Measurements from ENCODE around the gene TRIM68. TPM values are rescaled to one million over a fixed set of nuclear protein-coding genes. Genes with fewer than 3 reads are reported as not detected.
A peak's percentile ranks its signal among the peaks of the same experiment; 100 is the strongest.

TRIM68 gene
- total RNA-seq, 1 donor = 17.7 TPM

DNA sequence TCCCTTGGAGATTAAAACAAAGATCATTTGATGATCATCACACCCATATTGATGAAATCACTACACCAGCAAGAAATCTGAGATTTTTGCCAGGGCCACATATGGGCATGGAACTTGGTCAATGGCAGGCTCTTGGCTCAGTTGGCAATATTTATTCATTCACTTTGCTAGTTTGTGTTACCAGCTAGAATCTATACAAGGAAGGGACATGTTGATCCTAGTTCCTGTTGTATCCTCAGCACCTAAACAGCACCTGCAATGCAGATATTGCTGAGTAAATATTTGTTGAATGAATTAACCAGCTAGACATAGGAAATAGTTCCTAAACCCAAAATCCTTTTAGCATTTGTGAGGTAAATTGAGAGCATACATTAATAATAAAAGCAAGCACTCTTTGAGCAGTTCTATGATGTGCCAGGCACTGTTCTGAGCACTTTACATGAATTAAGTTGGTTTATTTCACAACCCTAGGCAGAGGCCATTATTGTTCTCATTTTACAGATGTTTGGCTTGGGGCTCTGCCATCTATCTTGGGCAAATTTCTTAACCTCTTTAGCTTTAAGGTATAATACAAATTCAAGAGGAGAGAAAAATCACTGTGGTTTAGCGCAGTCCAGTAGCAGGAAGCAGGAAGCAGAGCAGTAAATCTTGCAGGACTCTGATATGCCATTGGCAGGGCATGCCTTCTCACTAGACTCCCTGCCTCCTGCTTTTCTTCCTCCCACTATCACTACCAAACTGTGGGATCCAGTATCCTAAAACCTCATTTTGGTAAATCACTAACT lies 1.6 kb downstream of the TRIM68 start:
- Histone ChIP-seq H3K9me3 (ENCODE audit: low read depth, low read length) (no peaks in the 10 kb centered on the region), H2AFZ (ENCODE audit: low read length) (peak overlapping the region; percentile 99), H3K36me3 (ENCODE audit: insufficient read depth, low read length) (peaks cover 8% of the 10 kb centered on the region), H3K27me3 (ENCODE audit: insufficient read depth, low read length) (no peaks in the 10 kb centered on the region), H3K4me2 (ENCODE audit: insufficient read depth, low read length) (peak overlapping the region; percentile 86), H3K27ac (ENCODE audit: low read depth, low read length) (peak overlapping the region; percentile 78), H4K20me1 (ENCODE audit: insufficient read depth, low read length) (peaks cover 3% of the 10 kb centered on the region), H3K4me3 (ENCODE audit: insufficient read depth, low read length) (peak overlapping the region; percentile 83), H3K79me2 (ENCODE audit: insufficient read depth, low read length) (peaks cover 13% of the 10 kb centered on the region), H3K4me1 (ENCODE audit: insufficient read depth, low read length) (peaks cover 18% of the 10 kb centered on the region)
- DNase-seq (ENCODE audit: insufficient read length, low spot score, missing footprints) = no peak
- TF ChIP-seq, protein P1, sequence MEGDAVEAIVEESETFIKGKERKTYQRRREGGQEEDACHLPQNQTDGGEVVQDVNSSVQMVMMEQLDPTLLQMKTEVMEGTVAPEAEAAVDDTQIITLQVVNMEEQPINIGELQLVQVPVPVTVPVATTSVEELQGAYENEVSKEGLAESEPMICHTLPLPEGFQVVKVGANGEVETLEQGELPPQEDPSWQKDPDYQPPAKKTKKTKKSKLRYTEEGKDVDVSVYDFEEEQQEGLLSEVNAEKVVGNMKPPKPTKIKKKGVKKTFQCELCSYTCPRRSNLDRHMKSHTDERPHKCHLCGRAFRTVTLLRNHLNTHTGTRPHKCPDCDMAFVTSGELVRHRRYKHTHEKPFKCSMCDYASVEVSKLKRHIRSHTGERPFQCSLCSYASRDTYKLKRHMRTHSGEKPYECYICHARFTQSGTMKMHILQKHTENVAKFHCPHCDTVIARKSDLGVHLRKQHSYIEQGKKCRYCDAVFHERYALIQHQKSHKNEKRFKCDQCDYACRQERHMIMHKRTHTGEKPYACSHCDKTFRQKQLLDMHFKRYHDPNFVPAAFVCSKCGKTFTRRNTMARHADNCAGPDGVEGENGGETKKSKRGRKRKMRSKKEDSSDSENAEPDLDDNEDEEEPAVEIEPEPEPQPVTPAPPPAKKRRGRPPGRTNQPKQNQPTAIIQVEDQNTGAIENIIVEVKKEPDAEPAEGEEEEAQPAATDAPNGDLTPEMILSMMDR (IDR thresholded peaks at IDR 0.05; ENCODE audit: extremely low read depth, low read depth, low read length) = no peak

DNA sequence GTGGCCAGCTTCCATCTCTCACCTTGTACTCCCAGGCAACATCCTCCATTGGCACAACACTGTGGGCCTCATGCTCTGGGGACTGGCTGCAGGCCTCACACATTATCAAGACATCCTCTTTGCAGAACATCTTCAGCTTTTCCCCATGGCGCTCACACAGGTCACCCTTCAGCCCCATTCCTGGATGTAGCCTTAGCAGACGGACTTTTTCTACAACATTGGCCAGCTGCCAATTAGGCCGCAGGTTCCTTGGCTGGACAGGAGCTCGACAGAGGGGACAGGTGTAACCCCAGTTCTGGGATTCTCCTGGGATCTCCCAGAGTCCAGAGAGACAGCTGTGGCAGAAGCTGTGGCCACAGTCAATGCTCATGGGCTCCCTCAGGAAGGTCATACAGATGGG lies 3.0 kb downstream of the TRIM68 start:
- Histone ChIP-seq H3K79me2 (ENCODE audit: insufficient read depth, low read length) (peaks cover 13% of the 10 kb centered on the region), H3K27ac (ENCODE audit: low read depth, low read length) (no peak overlapping the region), H3K4me2 (ENCODE audit: insufficient read depth, low read length) (no peak overlapping the region), H3K27me3 (ENCODE audit: insufficient read depth, low read length) (no peaks in the 10 kb centered on the region), H3K36me3 (ENCODE audit: insufficient read depth, low read length) (peaks cover 21% of the 10 kb centered on the region), H3K4me1 (ENCODE audit: insufficient read depth, low read length) (peaks cover 18% of the 10 kb centered on the region), H4K20me1 (ENCODE audit: insufficient read depth, low read length) (peaks cover 3% of the 10 kb centered on the region), H3K4me3 (ENCODE audit: insufficient read depth, low read length) (no peak overlapping the region), H3K9me3 (ENCODE audit: low read depth, low read length) (no peaks in the 10 kb centered on the region), H2AFZ (ENCODE audit: low read length) (no peak overlapping the region)
- TF ChIP-seq, protein P1 (IDR thresholded peaks at IDR 0.05; ENCODE audit: extremely low read depth, low read depth, low read length) = no peak
- DNase-seq (ENCODE audit: insufficient read length, low spot score, missing footprints) = peak; percentile 6

DNA sequence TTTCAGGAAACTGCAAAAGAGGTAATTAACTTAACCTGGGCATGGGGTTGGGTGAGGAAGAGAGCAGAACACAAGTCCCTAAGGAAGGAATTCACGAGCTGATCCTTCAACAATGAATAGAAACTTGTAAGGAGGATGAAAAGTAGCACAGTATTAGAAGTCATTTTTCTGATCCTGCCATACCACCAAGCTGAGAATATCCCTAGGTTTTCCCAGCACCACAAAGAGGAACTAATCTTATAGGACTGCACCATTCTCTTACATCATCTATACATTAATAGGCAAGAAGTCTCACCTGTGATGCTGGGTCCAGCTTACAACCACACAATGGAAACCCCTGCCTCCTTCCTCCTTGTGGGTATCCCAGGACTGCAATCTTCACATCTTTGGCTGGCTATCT lies 14.3 kb downstream of the TRIM68 start, which contains the start of gene OR52I1:
OR52I1 (plus strand) TSS at position 301 of the 400 bp plus-strand sequence; CDS start at position 301, 0 bp downstream.
- no peaks in the 10 kb centered on the region for H3K79me2 ChIP-seq (ENCODE audit: insufficient read depth, low read length)

DNA sequence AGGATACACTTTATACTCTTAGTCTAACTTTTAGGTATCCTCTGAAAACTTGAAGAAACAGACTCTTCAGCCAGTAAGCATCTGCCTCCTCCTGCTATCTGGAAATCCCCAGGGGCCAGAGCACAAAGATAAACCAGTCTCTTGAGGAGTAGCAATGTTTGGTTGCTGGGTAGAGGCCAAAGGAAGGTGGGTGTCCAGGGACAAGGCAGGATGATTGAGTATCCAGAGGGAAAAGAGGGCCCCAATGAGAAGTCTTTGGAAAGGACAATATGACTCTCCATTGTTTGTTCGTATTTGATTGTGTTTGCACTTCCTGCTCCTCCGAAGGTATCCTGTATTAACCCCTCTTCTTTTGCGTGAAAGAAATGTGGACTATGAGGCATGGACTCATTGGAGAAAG lies 19.0 kb downstream of the TRIM68 start:
- no peak overlapping the region for H3K4me3 ChIP-seq (ENCODE audit: insufficient read depth, low read length)
- TF ChIP-seq, protein P1 (IDR thresholded peaks at IDR 0.05; ENCODE audit: extremely low read depth, low read depth, low read length) = no peak
- H3K27me3 ChIP-seq (ENCODE audit: insufficient read depth, low read length) = no peaks in the 10 kb centered on the region
- H2AFZ ChIP-seq (ENCODE audit: low read length) = no peak overlapping the region
- no peak for DNase-seq (ENCODE audit: insufficient read length, low spot score, missing footprints)
- no peak overlapping the region for H3K27ac ChIP-seq (ENCODE audit: low read depth, low read length)
- no peaks in the 10 kb centered on the region for H3K4me1 ChIP-seq (ENCODE audit: insufficient read depth, low read length)
- no peaks in the 10 kb centered on the region for H3K9me3 ChIP-seq (ENCODE audit: low read depth, low read length)
- H3K4me2 ChIP-seq (ENCODE audit: insufficient read depth, low read length) = no peak overlapping the region
- H4K20me1 ChIP-seq (ENCODE audit: insufficient read depth, low read length) = no peaks in the 10 kb centered on the region
- no peaks in the 10 kb centered on the region for H3K79me2 ChIP-seq (ENCODE audit: insufficient read depth, low read length)
- no peaks in the 10 kb centered on the region for H3K36me3 ChIP-seq (ENCODE audit: insufficient read depth, low read length)

More for the DNA sequence above, 14.3 kb downstream of the TRIM68 start, which contains the start of gene OR52I1:
- DNase-seq (ENCODE audit: insufficient read length, low spot score, missing footprints) = no peak
- Histone ChIP-seq H3K4me2 (ENCODE audit: insufficient read depth, low read length) (no peak within 1 kb of the TSS), H3K27ac (ENCODE audit: low read depth, low read length) (no peak within 1 kb of the TSS), H3K9me3 (ENCODE audit: low read depth, low read length) (no peaks in the 10 kb centered on the region), H3K27me3 (ENCODE audit: insufficient read depth, low read length) (no peaks in the 10 kb centered on the region), H4K20me1 (ENCODE audit: insufficient read depth, low read length) (no peaks in the 10 kb centered on the region), H3K4me1 (ENCODE audit: insufficient read depth, low read length) (no peaks in the 10 kb centered on the region), H2AFZ (ENCODE audit: low read length) (no peak within 1 kb of the TSS), H3K36me3 (ENCODE audit: insufficient read depth, low read length) (peaks cover 4% of the 10 kb centered on the region), H3K4me3 (ENCODE audit: insufficient read depth, low read length) (no peak within 1 kb of the TSS)
- TF ChIP-seq, protein P1 (IDR thresholded peaks at IDR 0.05; ENCODE audit: extremely low read depth, low read depth, low read length) = no peak

Data from osteoblast (primary cell).